ENCODE results near the gene CDO1.
"Not testable (repeated sequence)": the region's sequence is repeated elsewhere in the genome, so short reads cannot be mapped to it uniquely, and the experiment has no call there.

Gene CDO1

GRCh38 chr5:115829913-115830312 lies 13.5 kb upstream of the CDO1 start:
- no peak overlapping the region for H4K8ac ChIP-seq (ENCODE audit: low read length)
- no peak overlapping the region for H3K4me2 ChIP-seq (ENCODE audit: low read length, poor library complexity, severe bottlenecking)
- H3K18ac ChIP-seq (ENCODE audit: low read depth in 1 of 2, low read length in 2 of 2), result no peak overlapping the region
- H3K27me3 ChIP-seq (ENCODE audit: control insufficient read depth in 1 of 2, insufficient read depth in 1 of 2, low read length in 2 of 2), result no peaks in the 10 kb centered on the region
- H3K9ac ChIP-seq (ENCODE audit: low read length), result no peak overlapping the region
- peaks cover 0 to 74% of the 10 kb centered on the region in 2 experiments for H3K36me3 ChIP-seq (ENCODE audit: control insufficient read depth in 1 of 2, insufficient read depth in 2 of 2, low read depth in 1 of 2, low read length in 2 of 2)
- no peak overlapping the region for H2AK5ac ChIP-seq (ENCODE audit: low read length, severe bottlenecking)
- H3K9me3 ChIP-seq (ENCODE audit: control insufficient read depth, low read length), result peaks cover 13% of the 10 kb centered on the region
- H2BK12ac ChIP-seq (ENCODE audit: low read length in 2 of 2), result no peak overlapping the region
- H3K27ac ChIP-seq (ENCODE audit: low read length, poor library complexity, severe bottlenecking), result no peak overlapping the region
- no peak overlapping the region for H4K91ac ChIP-seq (ENCODE audit: low read length)
- no peak overlapping the region for H2BK5ac ChIP-seq (ENCODE audit: low read depth, low read length, poor library complexity, severe bottlenecking)
- no peaks in the 10 kb centered on the region for H3K4me1 ChIP-seq (ENCODE audit: control insufficient read depth, insufficient read depth, low read depth, low read length)
- H2BK120ac ChIP-seq (ENCODE audit: low read depth, low read length), result no peak overlapping the region
- H3K4ac ChIP-seq (ENCODE audit: low read depth in 1 of 2, low read length in 2 of 2), result no peak overlapping the region
- H2BK15ac ChIP-seq (ENCODE audit: low read depth, poor library complexity, severe bottlenecking), result no peak overlapping the region
- H3K23ac ChIP-seq (ENCODE audit: low read length in 2 of 2), result no peak overlapping the region
- WGBS, result 100% methylated on average over 2 of the region's 5 CpGs
- peaks cover 2% of the 10 kb centered on the region for H3K79me1 ChIP-seq (replicated peaks; ENCODE audit: low read length, poor library complexity, severe bottlenecking)
- no peak overlapping the region for H2AFZ ChIP-seq (ENCODE audit: low read depth, low read length)
- no peak overlapping the region for H3K4me3 ChIP-seq (ENCODE audit: insufficient read depth in 1 of 2, low read depth in 1 of 2, low read length in 2 of 2)
- H3K14ac ChIP-seq (ENCODE audit: low read length in 2 of 2), result no peak overlapping the region
- DNase-seq, result no peak

GRCh38 chr5:115825948-115826347 lies 9.5 kb upstream of the CDO1 start:
- no peak overlapping the region for H3K4ac ChIP-seq (ENCODE audit: low read depth in 1 of 2, low read length in 2 of 2)
- no peak overlapping the region for H3K4me2 ChIP-seq (ENCODE audit: low read length, poor library complexity, severe bottlenecking)
- DNase-seq, result no peak
- H3K9me3 ChIP-seq (ENCODE audit: control insufficient read depth, low read length), result peaks cover 16% of the 10 kb centered on the region
- H3K23ac ChIP-seq (ENCODE audit: low read length in 2 of 2), result no peak overlapping the region
- no peak overlapping the region for H2AFZ ChIP-seq (ENCODE audit: low read depth, low read length)
- WGBS, result 93% methylated on average over 4 of the region's 4 CpGs
- no peak overlapping the region for H2BK5ac ChIP-seq (ENCODE audit: low read depth, low read length, poor library complexity, severe bottlenecking)
- no peak overlapping the region for H3K27ac ChIP-seq (ENCODE audit: low read length, poor library complexity, severe bottlenecking)
- no peaks in the 10 kb centered on the region for H3K79me1 ChIP-seq (replicated peaks; ENCODE audit: low read length, poor library complexity, severe bottlenecking)
- no peak overlapping the region for H2BK120ac ChIP-seq (ENCODE audit: low read depth, low read length)
- H3K9ac ChIP-seq (ENCODE audit: low read length), result no peak overlapping the region
- no peak overlapping the region for H3K4me3 ChIP-seq (ENCODE audit: insufficient read depth in 1 of 2, low read depth in 1 of 2, low read length in 2 of 2)
- H3K4me1 ChIP-seq (ENCODE audit: control insufficient read depth, insufficient read depth, low read depth, low read length), result no peaks in the 10 kb centered on the region
- no peak overlapping the region for H4K8ac ChIP-seq (ENCODE audit: low read length)
- H3K36me3 ChIP-seq (ENCODE audit: control insufficient read depth in 1 of 2, insufficient read depth in 2 of 2, low read depth in 1 of 2, low read length in 2 of 2), result peaks cover 0 to 38% of the 10 kb centered on the region in 2 experiments
- H2BK15ac ChIP-seq (ENCODE audit: low read depth, poor library complexity, severe bottlenecking), result no peak overlapping the region
- H3K27me3 ChIP-seq (ENCODE audit: control insufficient read depth in 1 of 2, insufficient read depth in 1 of 2, low read length in 2 of 2), result no peaks in the 10 kb centered on the region
- no peak overlapping the region for H3K14ac ChIP-seq (ENCODE audit: low read length in 2 of 2)
- H2BK12ac ChIP-seq (ENCODE audit: low read length in 2 of 2), result no peak overlapping the region
- H3K18ac ChIP-seq (ENCODE audit: low read depth in 1 of 2, low read length in 2 of 2), result no peak overlapping the region
- no peak overlapping the region for H4K91ac ChIP-seq (ENCODE audit: low read length)
- no peak overlapping the region for H2AK5ac ChIP-seq (ENCODE audit: low read length, severe bottlenecking)

GRCh38 chr5:115824983-115825382 lies 8.5 kb upstream of the CDO1 start:
- H3K23ac ChIP-seq (ENCODE audit: low read length in 2 of 2); H2BK12ac ChIP-seq (ENCODE audit: low read length in 2 of 2); H4K91ac ChIP-seq (ENCODE audit: low read length); H3K4me1 ChIP-seq (ENCODE audit: control insufficient read depth, insufficient read depth, low read depth, low read length); H2BK5ac ChIP-seq (ENCODE audit: low read depth, low read length, poor library complexity, severe bottlenecking); H3K14ac ChIP-seq (ENCODE audit: low read length in 2 of 2); H3K27me3 ChIP-seq (ENCODE audit: control insufficient read depth in 1 of 2, insufficient read depth in 1 of 2, low read length in 2 of 2); H2AFZ ChIP-seq (ENCODE audit: low read depth, low read length); H3K79me1 ChIP-seq (replicated peaks; ENCODE audit: low read length, poor library complexity, severe bottlenecking); H3K18ac ChIP-seq (ENCODE audit: low read depth in 1 of 2, low read length in 2 of 2); H2BK15ac ChIP-seq (ENCODE audit: low read depth, poor library complexity, severe bottlenecking); H3K27ac ChIP-seq (ENCODE audit: low read length, poor library complexity, severe bottlenecking); H3K4me2 ChIP-seq (ENCODE audit: low read length, poor library complexity, severe bottlenecking); H3K9ac ChIP-seq (ENCODE audit: low read length); H3K4ac ChIP-seq (ENCODE audit: low read depth in 1 of 2, low read length in 2 of 2); H2AK5ac ChIP-seq (ENCODE audit: low read length, severe bottlenecking); H2BK120ac ChIP-seq (ENCODE audit: low read depth, low read length); H3K4me3 ChIP-seq (ENCODE audit: insufficient read depth in 1 of 2, low read depth in 1 of 2, low read length in 2 of 2); H4K8ac ChIP-seq (ENCODE audit: low read length); DNase-seq: not testable (repeated sequence)
- Histone ChIP-seq H3K9me3 (ENCODE audit: control insufficient read depth, low read length) (peaks cover 16% of the 10 kb centered on the region), H3K36me3 (ENCODE audit: control insufficient read depth in 1 of 2, insufficient read depth in 2 of 2, low read depth in 1 of 2, low read length in 2 of 2) (peaks cover 0 to 28% of the 10 kb centered on the region in 2 experiments)
- 100% methylated on average over 1 of the region's 1 CpG for WGBS

GRCh38 chr5:115820846-115821245 lies 4.4 kb upstream of the CDO1 start:
- H3K9me3 ChIP-seq (ENCODE audit: control insufficient read depth, low read length), result peaks cover 10% of the 10 kb centered on the region
- WGBS, result 83% methylated on average over 1 of the region's 1 CpG
- H3K79me1 ChIP-seq (replicated peaks; ENCODE audit: low read length, poor library complexity, severe bottlenecking), result no peaks in the 10 kb centered on the region
- H3K27ac ChIP-seq (ENCODE audit: low read length, poor library complexity, severe bottlenecking), result no peak overlapping the region
- H3K14ac ChIP-seq (ENCODE audit: low read length in 2 of 2), result no peak overlapping the region
- H3K27me3 ChIP-seq (ENCODE audit: control insufficient read depth in 1 of 2, insufficient read depth in 1 of 2, low read length in 2 of 2), result peaks cover 0 to 19% of the 10 kb centered on the region in 2 experiments
- H2BK5ac ChIP-seq (ENCODE audit: low read depth, low read length, poor library complexity, severe bottlenecking), result no peak overlapping the region
- H2BK120ac ChIP-seq (ENCODE audit: low read depth, low read length), result no peak overlapping the region
- no peak overlapping the region for H3K4me2 ChIP-seq (ENCODE audit: low read length, poor library complexity, severe bottlenecking)
- H3K4me1 ChIP-seq (ENCODE audit: control insufficient read depth, insufficient read depth, low read depth, low read length), result peaks cover 9% of the 10 kb centered on the region
- H3K23ac ChIP-seq (ENCODE audit: low read length in 2 of 2), result no peak overlapping the region
- no peak overlapping the region for H2AK5ac ChIP-seq (ENCODE audit: low read length, severe bottlenecking)
- no peak overlapping the region for H3K4ac ChIP-seq (ENCODE audit: low read depth in 1 of 2, low read length in 2 of 2)
- DNase-seq, result no peak
- no peak overlapping the region for H2BK15ac ChIP-seq (ENCODE audit: low read depth, poor library complexity, severe bottlenecking)
- H3K18ac ChIP-seq (ENCODE audit: low read depth in 1 of 2, low read length in 2 of 2), result no peak overlapping the region
- H3K4me3 ChIP-seq (ENCODE audit: insufficient read depth in 1 of 2, low read depth in 1 of 2, low read length in 2 of 2), result no peak overlapping the region
- H3K36me3 ChIP-seq (ENCODE audit: control insufficient read depth in 1 of 2, insufficient read depth in 2 of 2, low read depth in 1 of 2, low read length in 2 of 2), result no peaks in the 10 kb centered on the region
- no peak overlapping the region for H3K9ac ChIP-seq (ENCODE audit: low read length)
- no peak overlapping the region for H2BK12ac ChIP-seq (ENCODE audit: low read length in 2 of 2)
- no peak overlapping the region for H2AFZ ChIP-seq (ENCODE audit: low read depth, low read length)
- H4K8ac ChIP-seq (ENCODE audit: low read length), result no peak overlapping the region
- no peak overlapping the region for H4K91ac ChIP-seq (ENCODE audit: low read length)

All from mesenchymal stem cell (in vitro differentiated cells and primary cell).